GM19099 (cell line): ENCODE data around the gene MSX2.

ENCODE experiments used
- POLR2A ChIP-seq: IDR thresholded peaks from 3 replicates; pipeline ENCODE4 v1.6.1; 2011; ENCODE audit warnings: low read depth; ENCODE audit not compliant: insufficient read length; ENCODE audit errors: extremely low read depth

Gene MSX2

GRCh38 chr5:174769005-174769404 lies 44.6 kb downstream of the MSX2 start:
- no peak for TF ChIP-seq POLR2A

DNA sequence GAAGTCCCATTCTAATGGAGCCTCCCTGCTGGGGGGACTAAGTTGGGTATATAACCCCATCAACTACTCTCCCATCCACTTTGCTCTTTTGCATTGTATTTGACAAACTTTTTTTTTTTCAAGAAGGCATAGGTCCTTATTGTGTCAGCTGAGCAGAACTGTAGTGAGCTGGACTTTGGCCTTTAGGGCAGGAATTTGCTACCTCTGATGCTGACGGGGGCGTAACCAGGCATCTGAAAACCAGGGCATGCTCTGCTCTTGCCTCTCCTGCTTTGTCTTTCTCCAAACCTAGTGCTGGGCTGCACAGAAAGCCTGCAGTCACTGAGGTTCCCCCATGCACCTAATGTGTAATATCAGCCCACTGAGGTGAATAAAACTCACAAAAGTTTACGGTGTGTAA lies 49.0 kb downstream of the MSX2 start:
- no peak for TF ChIP-seq POLR2A

DNA sequence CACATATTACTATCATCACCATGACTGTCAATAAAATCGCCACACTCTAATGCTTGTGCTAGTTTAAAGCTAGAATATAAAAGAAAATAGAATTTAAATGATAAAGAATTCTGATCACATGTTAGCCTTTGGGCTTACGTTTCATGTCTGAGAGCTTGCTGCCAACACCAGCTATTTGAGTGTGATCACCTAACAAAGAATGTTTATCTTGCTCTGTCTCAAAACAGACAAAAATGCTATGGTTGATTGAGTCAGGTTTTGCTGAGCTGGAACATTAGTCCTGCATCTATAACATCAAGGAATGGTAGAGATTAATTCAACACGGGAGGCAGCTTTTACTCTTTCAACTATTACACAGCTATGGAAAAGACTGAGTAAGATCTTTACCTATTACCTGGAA lies 50.7 kb downstream of the MSX2 start:
- no peak for TF ChIP-seq POLR2A

DNA sequence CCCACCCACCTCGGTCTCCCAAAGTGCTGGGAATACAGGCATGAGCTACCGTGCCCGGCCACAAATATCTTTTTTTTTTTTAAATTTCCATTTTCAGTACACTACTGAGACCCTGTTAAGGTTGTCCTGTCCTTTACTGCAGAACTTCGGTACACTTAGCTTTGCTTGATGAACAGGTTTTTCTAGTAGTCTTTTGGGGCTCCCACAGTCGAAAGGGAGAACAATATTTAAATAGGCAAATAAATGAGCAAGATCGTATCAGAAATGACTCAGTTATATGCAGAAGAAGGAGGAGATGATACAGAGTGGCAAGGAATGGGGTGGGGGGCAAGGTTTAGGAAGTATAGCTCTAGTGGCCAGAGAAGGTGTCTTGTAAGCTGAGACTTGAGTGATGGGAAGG lies 52.7 kb downstream of the MSX2 start:
- TF ChIP-seq POLR2A: no peak

GRCh38 chr5:174777583-174777982 lies 53.2 kb downstream of the MSX2 start:
- no peak for TF ChIP-seq POLR2A
